Testis (tissue), 3 donors: ENCODE results near the gene IQCC. TPM values are rescaled to one million over a fixed set of nuclear protein-coding genes. Genes with fewer than 3 reads are reported as not detected.

Experiments
- DNase-seq: peaks from one replicate; pipeline ENCODE4 v3.0.0-alpha.2; 2019
- H3K27ac ChIP-seq, 2 donors: fragments of 200-600 bp; sonication (generic); one replicate each; pipeline ENCODE4 v1.5.1; 2019
- H3K27me3 ChIP-seq: fragments of 200-600 bp; sonication (generic); one replicate; pipeline ENCODE4 v1.5.1; 2019
- H3K36me3 ChIP-seq: fragments of 200-600 bp; sonication (generic); one replicate; pipeline ENCODE4 v1.5.1; 2017; ENCODE audit warnings: low read depth; ENCODE audit errors: missing control alignments
- H3K4me1 ChIP-seq: fragments of 200-600 bp; sonication (generic); one replicate; pipeline ENCODE4 v1.5.1; 2019
- H3K4me3 ChIP-seq, 2 donors: fragments of 200-600 bp; sonication (generic); one replicate each; pipeline ENCODE4 v1.5.1; 2017 to 2019
- H3K9me3 ChIP-seq: fragments of 200-600 bp; sonication (generic); one replicate; pipeline ENCODE4 v1.5.1; 2017
- POLR2A ChIP-seq: fragments of 450-650 bp; IDR thresholded peaks from one replicate; pipeline ENCODE4 v1.6.1; 2017; ENCODE audit warnings: antibody characterized with exemption, mild to moderate bottlenecking, moderate library complexity
- WGBS, 2 donors: methylation state at CpG; one replicate each; pipeline ENCODE4 v1.1.5; 2018; 5-methylcytosine and 5-hydroxymethylcytosine counted together
- intact Hi-C: fragments of 100-400 bp; cut with DNase I; formaldehyde crosslinking; loops from one replicate; pipeline ENCODE4 v1.15.1; 2023; ENCODE audit warnings: low total_unique reads
- polyA plus RNA-seq: library from polyadenylated mRNA; stranded (reverse); fragments of 350-450 nt; fragmentation: Illumina TruSeq; extraction: RNeasy Lipid Tissue Mini Kit (QIAGEN cat#74804); gene quantifications from one replicate; pipeline ENCODE4 v1.2.3, GENCODE V29; 2014; ENCODE audit warnings: low read depth, low replicate concordance; ENCODE audit not compliant: insufficient read depth
- total RNA-seq, 2 donors: library from RNA; depleted of rRNA; stranded (reverse); fragments of >200 nt; gene quantifications; one replicate each; pipeline ENCODE4 v1.2.3, GENCODE V29; 2016
- TF ChIP-seq, protein P1 (sequence below), 3 experiments: fragments of 450-650 bp in 2 of 3; fragments of 200-600 bp in 1 of 3; sonication (generic) in 1 of 3; IDR thresholded peaks; one replicate each; pipeline ENCODE4 v1.5.1; 2016 to 2019; ENCODE audit warnings: antibody characterized with exemption in 3 of 3, mild to moderate bottlenecking in 2 of 3, moderate library complexity in 1 of 3

IQCC gene
- total and polyA plus RNA-seq, 3 donors from 2014 or later: 11.9 to 21.6 (median 16.3) TPM

DNA sequence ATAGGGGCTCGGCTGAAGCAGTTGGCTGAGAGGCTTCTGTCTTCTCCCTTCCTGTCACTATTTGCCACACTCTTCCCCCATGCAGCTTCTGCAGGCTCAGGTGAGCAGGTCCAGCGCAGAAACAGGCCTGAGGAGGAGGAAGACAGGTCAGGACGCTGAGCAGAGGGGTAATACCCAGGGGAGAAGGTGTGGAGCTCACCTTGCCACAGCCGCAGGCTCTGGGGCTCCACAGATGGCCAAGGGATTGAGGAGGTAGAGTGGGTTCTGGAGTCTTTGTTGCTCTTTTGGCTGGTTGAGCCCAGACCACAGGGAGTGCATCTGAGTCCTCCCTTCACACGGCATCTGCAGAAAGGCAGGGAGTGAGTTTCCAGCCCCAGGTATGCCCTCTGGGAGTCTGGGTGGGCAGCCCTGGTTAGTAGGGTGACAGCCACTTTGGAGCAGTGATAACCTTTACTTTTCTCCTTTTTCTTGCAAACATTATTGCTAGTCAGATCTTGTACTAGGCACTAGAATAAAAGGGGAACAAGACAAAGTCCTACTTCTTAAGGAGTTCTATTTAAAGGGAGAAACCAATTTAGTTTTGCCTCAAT is 26.5 kb downstream of the IQCC start:
- no peak for DNase-seq
- Histone ChIP-seq H3K36me3 (no peaks in the 10 kb centered on the region), H3K27me3 (no peaks in the 10 kb centered on the region), H3K9me3 (no peaks in the 10 kb centered on the region), H3K27ac (no peak overlapping the region), H3K4me1 (peaks cover 28% of the 10 kb centered on the region), H3K4me3 (no peak overlapping the region)
- intact Hi-C loops: no loop called here
- 75 to 83% methylated on average over 5 of the region's 5 CpGs for WGBS, 2 donors
- TF ChIP-seq, protein P1, sequence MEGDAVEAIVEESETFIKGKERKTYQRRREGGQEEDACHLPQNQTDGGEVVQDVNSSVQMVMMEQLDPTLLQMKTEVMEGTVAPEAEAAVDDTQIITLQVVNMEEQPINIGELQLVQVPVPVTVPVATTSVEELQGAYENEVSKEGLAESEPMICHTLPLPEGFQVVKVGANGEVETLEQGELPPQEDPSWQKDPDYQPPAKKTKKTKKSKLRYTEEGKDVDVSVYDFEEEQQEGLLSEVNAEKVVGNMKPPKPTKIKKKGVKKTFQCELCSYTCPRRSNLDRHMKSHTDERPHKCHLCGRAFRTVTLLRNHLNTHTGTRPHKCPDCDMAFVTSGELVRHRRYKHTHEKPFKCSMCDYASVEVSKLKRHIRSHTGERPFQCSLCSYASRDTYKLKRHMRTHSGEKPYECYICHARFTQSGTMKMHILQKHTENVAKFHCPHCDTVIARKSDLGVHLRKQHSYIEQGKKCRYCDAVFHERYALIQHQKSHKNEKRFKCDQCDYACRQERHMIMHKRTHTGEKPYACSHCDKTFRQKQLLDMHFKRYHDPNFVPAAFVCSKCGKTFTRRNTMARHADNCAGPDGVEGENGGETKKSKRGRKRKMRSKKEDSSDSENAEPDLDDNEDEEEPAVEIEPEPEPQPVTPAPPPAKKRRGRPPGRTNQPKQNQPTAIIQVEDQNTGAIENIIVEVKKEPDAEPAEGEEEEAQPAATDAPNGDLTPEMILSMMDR (IDR thresholded peaks at IDR 0.05): no peak
- no peak for TF ChIP-seq POLR2A

DNA sequence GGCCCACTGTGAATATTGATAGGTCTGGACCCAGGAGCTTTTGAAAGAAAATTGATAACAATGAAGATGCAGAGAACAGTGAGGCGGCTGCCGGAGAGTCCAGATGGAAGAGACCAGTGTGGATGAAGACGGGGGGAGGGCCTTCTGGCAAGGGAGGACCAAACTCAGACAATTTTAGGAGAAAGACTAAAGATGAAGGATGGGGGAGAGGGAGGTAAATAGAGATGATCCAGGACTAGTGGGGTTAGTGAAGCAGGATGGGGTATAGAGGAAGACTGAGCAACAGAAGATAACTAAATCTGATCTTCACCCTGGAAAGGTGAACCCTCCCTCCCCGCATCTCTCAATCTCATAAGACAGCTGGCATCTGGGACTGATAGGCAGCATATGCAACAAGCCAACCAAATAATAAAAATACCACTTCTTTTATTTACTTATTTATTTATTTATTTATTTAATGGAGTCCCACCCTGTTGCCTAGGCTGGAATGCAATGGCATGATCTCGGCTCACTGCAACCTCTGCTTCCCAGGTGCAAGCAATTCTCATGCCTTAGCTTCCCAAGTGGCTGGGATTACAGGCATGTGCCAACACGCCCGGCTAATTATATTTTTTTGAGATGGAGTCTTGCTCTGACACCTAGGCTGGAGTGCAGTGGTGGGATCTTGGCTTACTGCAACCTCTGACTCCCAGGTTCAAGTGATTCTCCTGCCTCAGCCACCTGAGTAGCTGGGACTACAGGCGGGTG is 27.3 kb downstream of the IQCC start:
- H3K27ac ChIP-seq: no peak overlapping the region
- H3K4me3 ChIP-seq: no peak overlapping the region
- no peak for DNase-seq
- no peaks in the 10 kb centered on the region for H3K27me3 ChIP-seq
- no peaks in the 10 kb centered on the region for H3K36me3 ChIP-seq
- H3K4me1 ChIP-seq: peaks cover 30% of the 10 kb centered on the region
- intact Hi-C loops: no loop called here
- TF ChIP-seq, protein P1 (IDR thresholded peaks at IDR 0.05): no peak
- TF ChIP-seq POLR2A: no peak
- H3K9me3 ChIP-seq: no peaks in the 10 kb centered on the region
- WGBS, 2 donors: 87 to 92% methylated on average over 8 of the region's 8 CpGs

DNA sequence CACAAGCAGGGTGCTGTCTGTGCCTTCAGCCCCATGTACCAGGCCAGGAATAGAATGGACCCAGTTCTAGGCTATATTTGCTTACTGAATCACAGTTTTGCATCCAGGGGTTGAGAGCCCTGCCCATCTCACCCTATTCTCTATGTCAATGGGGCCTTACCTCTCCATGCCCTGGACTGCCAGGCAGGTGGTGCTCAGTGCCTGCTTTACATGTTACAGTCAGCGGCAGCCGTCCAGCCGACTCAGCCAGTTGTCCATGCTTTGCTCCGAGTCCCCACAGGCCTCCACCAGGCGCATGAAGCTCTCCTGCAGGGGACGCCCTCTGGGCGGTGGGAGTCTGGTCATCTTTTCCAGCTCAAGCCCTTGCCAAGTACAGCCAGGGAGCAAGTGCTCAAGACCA is 29.3 kb downstream of the IQCC start:
- intact Hi-C loops: no loop called here
- no peak for TF ChIP-seq POLR2A
- TF ChIP-seq, protein P1 (IDR thresholded peaks at IDR 0.05): no peak
- Histone ChIP-seq H3K4me3 (no peak overlapping the region), H3K27ac (peak overlapping the region; percentile 87 to 92), H3K27me3 (no peaks in the 10 kb centered on the region), H3K4me1 (peaks cover 38% of the 10 kb centered on the region), H3K9me3 (no peaks in the 10 kb centered on the region), H3K36me3 (no peaks in the 10 kb centered on the region)
- peak; percentile 71 for DNase-seq
- WGBS, 2 donors: 40 to 72% methylated on average over 2 to 7 of the region's 7 CpGs

DNA sequence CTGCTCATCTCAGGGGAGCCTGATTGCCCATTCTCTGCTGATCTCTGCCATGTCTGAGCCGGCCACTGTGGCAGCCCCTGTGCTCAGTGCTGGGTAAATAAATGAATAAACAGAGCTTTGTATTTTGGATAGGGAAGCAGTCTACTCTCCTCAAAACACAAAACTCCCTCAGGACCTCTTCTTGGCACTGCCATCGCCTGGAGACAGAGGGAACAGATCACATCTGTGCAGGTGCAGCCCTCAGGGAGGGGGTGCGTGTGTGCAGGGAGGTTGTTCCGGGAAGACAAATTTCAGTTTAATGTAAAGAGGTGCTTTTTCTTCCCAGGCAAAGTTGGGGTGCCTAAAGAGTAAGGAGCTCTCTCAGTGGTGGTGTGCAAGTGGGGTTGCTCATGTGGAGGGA is 33.9 kb downstream of the IQCC start:
- Histone ChIP-seq H3K4me1 (peaks cover 49% of the 10 kb centered on the region), H3K27me3 (no peaks in the 10 kb centered on the region), H3K9me3 (no peaks in the 10 kb centered on the region), H3K36me3 (no peaks in the 10 kb centered on the region), H3K27ac (peak overlapping the region in 1 of 2 donors; percentile 87), H3K4me3 (no peak overlapping the region)
- peak; percentile 21 for DNase-seq
- intact Hi-C loops: no loop called here
- WGBS, 2 donors: 30 to 40% methylated on average over 4 of the region's 4 CpGs
- TF ChIP-seq, protein P1 (IDR thresholded peaks at IDR 0.05): no peak
- no peak for TF ChIP-seq POLR2A
